ENCODE measurements around the gene ATP2A3.
"Not testable (repeated sequence)": the region's sequence is repeated elsewhere in the genome, so short reads cannot be mapped to it uniquely, and the experiment has no call there.

ATP2A3 gene

GRCh38 chr17:3992370-3992769 lies 28.1 kb upstream of the ATP2A3 start:
- CTCF ChIA-PET, result no interaction called here
- POLR2A ChIA-PET, result no interaction called here
- DNase-seq (ENCODE audit: extremely low spot score), result no peak
- TF ChIP-seq FOXA1 (IDR thresholded peaks at IDR 0.05) (no peak), TARDBP (IDR thresholded peaks at IDR 0.05) (no peak), NFRKB (IDR thresholded peaks at IDR 0.05) (no peak), BHLHE40 (IDR thresholded peaks at IDR 0.05; ENCODE audit: borderline replicate concordance) (no peak), FOXM1 (IDR thresholded peaks at IDR 0.05; ENCODE audit: borderline replicate concordance) (no peak), LEF1 (IDR thresholded peaks at IDR 0.05; ENCODE audit: borderline replicate concordance) (no peak), PKNOX1 (IDR thresholded peaks at IDR 0.05) (no peak), HDGF (IDR thresholded peaks at IDR 0.05; ENCODE audit: borderline replicate concordance) (no peak), ZNF384 (IDR thresholded peaks at IDR 0.05) (no peak), ELF4 (IDR thresholded peaks at IDR 0.05) (no peak), SP1 (IDR thresholded peaks at IDR 0.05) (no peak), FOXK2 (IDR thresholded peaks at IDR 0.05) (no peak), ARNT (IDR thresholded peaks at IDR 0.05) (no peak), L3MBTL2 (conservative IDR thresholded peaks at IDR 0.05) (no peak), SUZ12 (IDR thresholded peaks at IDR 0.05) (no peak)

- POLR2A ChIA-PET; CTCF ChIA-PET; DNase-seq (ENCODE audit: extremely low spot score): not testable (repeated sequence)
Measured at GRCh38 chr17:3991699-3992098, 27.5 kb upstream of the ATP2A3 start.

- ChIA-PET POLR2A (no interaction called here), CTCF (no interaction called here)
- DNase-seq (ENCODE audit: extremely low spot score), result no peak
- TF ChIP-seq HDGF (IDR thresholded peaks at IDR 0.05; ENCODE audit: borderline replicate concordance) (no peak), ELF4 (IDR thresholded peaks at IDR 0.05) (no peak), NFRKB (IDR thresholded peaks at IDR 0.05) (no peak), SP1 (IDR thresholded peaks at IDR 0.05) (no peak), TARDBP (IDR thresholded peaks at IDR 0.05) (no peak), FOXK2 (IDR thresholded peaks at IDR 0.05) (no peak), LEF1 (IDR thresholded peaks at IDR 0.05; ENCODE audit: borderline replicate concordance) (no peak), CTBP1 (IDR thresholded peaks at IDR 0.05; ENCODE audit: borderline replicate concordance) (no peak), BHLHE40 (IDR thresholded peaks at IDR 0.05; ENCODE audit: borderline replicate concordance) (no peak), FOXA1 (IDR thresholded peaks at IDR 0.05) (no peak), PKNOX1 (IDR thresholded peaks at IDR 0.05) (no peak), SUZ12 (IDR thresholded peaks at IDR 0.05) (no peak), FOXM1 (IDR thresholded peaks at IDR 0.05; ENCODE audit: borderline replicate concordance) (no peak), ARNT (IDR thresholded peaks at IDR 0.05) (no peak), L3MBTL2 (conservative IDR thresholded peaks at IDR 0.05) (no peak), ZNF384 (IDR thresholded peaks at IDR 0.05) (no peak)
Measured at GRCh38 chr17:3990386-3991127, 26.3 kb upstream of the ATP2A3 start.

- ChIA-PET CTCF (interaction anchor here (0.6 kb wide), 1 partner anchor 75 kb away, joined by 5 read pairs; no protein-coding TSS in a partner anchor), POLR2A (no interaction called here)
- TF ChIP-seq ARNT (IDR thresholded peaks at IDR 0.05), result no peak
- TF ChIP-seq FOXM1 (IDR thresholded peaks at IDR 0.05; ENCODE audit: borderline replicate concordance), result no peak
- TF ChIP-seq ZNF384 (IDR thresholded peaks at IDR 0.05), result no peak
- no peak for TF ChIP-seq BHLHE40 (IDR thresholded peaks at IDR 0.05; ENCODE audit: borderline replicate concordance)
- no peak for TF ChIP-seq L3MBTL2 (conservative IDR thresholded peaks at IDR 0.05)
- TF ChIP-seq CTBP1 (IDR thresholded peaks at IDR 0.05; ENCODE audit: borderline replicate concordance), result no peak
- TF ChIP-seq PKNOX1 (IDR thresholded peaks at IDR 0.05), result no peak
- no peak for TF ChIP-seq FOXA1 (IDR thresholded peaks at IDR 0.05)
- no peak for TF ChIP-seq FOXK2 (IDR thresholded peaks at IDR 0.05)
- TF ChIP-seq ELF4 (IDR thresholded peaks at IDR 0.05), result no peak
- no peak for TF ChIP-seq TARDBP (IDR thresholded peaks at IDR 0.05)
- TF ChIP-seq HDGF (IDR thresholded peaks at IDR 0.05; ENCODE audit: borderline replicate concordance), result no peak
- no peak for TF ChIP-seq LEF1 (IDR thresholded peaks at IDR 0.05; ENCODE audit: borderline replicate concordance)
- no peak for TF ChIP-seq NFRKB (IDR thresholded peaks at IDR 0.05)
- no peak for TF ChIP-seq SP1 (IDR thresholded peaks at IDR 0.05)
- no peak for DNase-seq (ENCODE audit: extremely low spot score)
Measured at GRCh38 chr17:3989041-3989886, 25.0 kb upstream of the ATP2A3 start.

GRCh38 chr17:3988297-3989040 lies 24.2 kb upstream of the ATP2A3 start:
- CTCF ChIA-PET, result no interaction called here

More at GRCh38 chr17:3988297-3989040, 24.2 kb upstream of the ATP2A3 start:
- TF ChIP-seq L3MBTL2 (conservative IDR thresholded peaks at IDR 0.05), result no peak
- no peak for TF ChIP-seq SUZ12 (IDR thresholded peaks at IDR 0.05)
- TF ChIP-seq SP1 (IDR thresholded peaks at IDR 0.05), result no peak
- TF ChIP-seq FOXA1 (IDR thresholded peaks at IDR 0.05), result no peak
- TF ChIP-seq HDGF (IDR thresholded peaks at IDR 0.05; ENCODE audit: borderline replicate concordance), result no peak
- no peak for TF ChIP-seq LEF1 (IDR thresholded peaks at IDR 0.05; ENCODE audit: borderline replicate concordance)
- no peak for TF ChIP-seq FOXK2 (IDR thresholded peaks at IDR 0.05)
- POLR2A ChIA-PET, result no interaction called here
- DNase-seq (ENCODE audit: extremely low spot score), result no peak

Measured in HEK293T (cell line).